DOHH2 (cell line): ENCODE results near the gene PIAS1.

Source experiments
- CTCF ChIP-seq: fragments of 200-600 bp; sonication (generic); IDR thresholded peaks from one replicate; pipeline ENCODE4 v1.5.1; 2014; ENCODE audit warnings: antibody characterized with exemption, mild to moderate bottlenecking, low read depth, low read length; ENCODE audit not compliant: poor library complexity, severe bottlenecking
- EZH2phosphoT487 ChIP-seq: fragments of 200-600 bp; sonication (generic); IDR thresholded peaks from 2 replicates; pipeline ENCODE4 v1.6.1; 2017; ENCODE audit warnings: borderline replicate concordance, mild to moderate bottlenecking, antibody characterized with exemption, low read length, moderate library complexity, mixed read lengths

- TF ChIP-seq CTCF, result no peak
- no peak for TF ChIP-seq EZH2phosphoT487
Measured at GRCh38 chr15:68100194-68100593, 46.1 kb downstream of the PIAS1 start.
